CD4-positive, alpha-beta T cell treated with Interleukin-6 for 4 hours (primary cell): Measurements from ENCODE around the gene ECHDC3.

Source experiments
- DNase-seq: peaks from one replicate; pipeline ENCODE4 v3.0.0-alpha.2; 2020; ENCODE audit warnings: mixed read lengths

The ECHDC3 gene

GRCh38 chr10:11787374-11787773 is 45.2 kb downstream of the ECHDC3 start:
- DNase-seq: no peak

- no peak for DNase-seq
Measured at GRCh38 chr10:11787846-11788245, 45.7 kb downstream of the ECHDC3 start.

DNA sequence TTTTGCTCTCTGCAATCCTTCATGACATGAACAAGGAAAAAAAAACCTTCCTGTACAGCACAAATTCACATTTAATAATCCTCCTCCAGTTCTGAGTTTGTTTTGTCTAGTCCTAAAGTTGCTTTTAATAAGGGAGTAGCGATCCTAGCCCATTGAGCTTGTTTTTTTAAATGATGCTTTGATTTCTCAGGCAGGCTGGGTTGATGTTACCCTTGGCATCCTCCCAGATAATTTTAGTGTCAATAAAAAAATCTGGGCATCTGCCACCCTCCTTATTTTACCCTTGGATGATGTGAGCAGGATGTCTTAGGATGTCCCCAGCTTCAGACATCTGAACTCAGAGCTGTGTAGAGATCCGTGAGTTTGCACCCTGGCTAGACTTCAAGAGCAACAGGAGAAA is 47.1 kb downstream of the ECHDC3 start:
- DNase-seq: no peak

GRCh38 chr10:11789956-11790355 is 47.8 kb downstream of the ECHDC3 start:
- no peak for DNase-seq

DNA sequence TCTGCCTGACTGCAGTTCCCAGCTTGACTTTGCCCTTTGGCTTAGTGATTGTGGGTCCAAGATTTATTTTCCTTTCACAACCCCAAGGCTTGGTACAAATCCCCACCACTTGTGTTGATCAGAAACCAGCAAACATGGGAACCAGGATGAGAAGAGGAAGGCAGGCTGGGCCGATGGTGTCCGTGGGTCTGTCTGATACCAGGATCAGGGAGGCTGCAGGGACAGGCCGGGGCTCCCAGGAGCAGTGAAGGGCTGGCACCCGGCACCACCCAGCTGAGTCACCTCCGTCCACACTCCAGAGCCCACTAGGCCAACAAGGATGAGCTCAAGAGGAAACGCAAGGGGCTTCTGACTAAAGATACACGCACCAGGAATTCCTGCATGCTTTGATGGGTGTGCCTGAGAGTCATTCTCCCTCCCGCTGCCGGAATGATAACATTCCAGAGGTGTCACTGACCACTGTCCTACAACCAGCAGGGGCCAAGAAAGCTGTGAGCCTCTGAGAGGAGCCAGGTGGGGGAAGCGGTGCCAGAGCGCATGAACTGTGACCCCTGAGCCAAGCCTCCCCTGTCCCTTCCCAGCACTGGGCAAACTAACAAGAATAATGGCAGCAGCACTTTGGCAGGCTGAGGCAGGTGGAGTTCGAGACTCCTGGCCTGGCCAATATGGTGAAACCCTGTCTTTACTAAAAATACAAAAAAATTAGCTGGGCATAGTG is 51.7 kb downstream of the ECHDC3 start:
- no peak for DNase-seq

- no peak for DNase-seq
Measured at GRCh38 chr10:11794566-11794965, 52.4 kb downstream of the ECHDC3 start.

- no peak for DNase-seq
Measured at GRCh38 chr10:11795101-11795920, 53.1 kb downstream of the ECHDC3 start.

GRCh38 chr10:11796474-11796873 is 54.3 kb downstream of the ECHDC3 start:
- DNase-seq: no peak

DNA sequence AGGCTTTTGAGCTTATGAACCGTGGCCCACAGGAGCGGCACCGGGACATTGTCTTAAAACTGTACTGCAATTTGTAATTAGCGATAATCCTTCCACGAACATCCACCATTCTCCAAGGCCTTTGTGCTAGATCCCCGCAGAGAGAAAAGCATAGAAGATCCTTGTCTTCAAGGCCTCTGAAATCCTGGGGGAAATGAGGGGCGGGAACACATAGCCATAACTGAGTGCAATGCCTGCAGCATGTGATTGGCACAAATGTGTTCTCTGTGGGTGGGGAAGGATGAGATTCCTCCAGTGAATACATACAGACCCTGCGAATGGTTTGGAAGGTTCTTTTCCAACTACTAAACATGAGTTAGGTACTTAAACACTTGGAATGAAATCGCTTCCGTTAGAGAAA is 55.1 kb downstream of the ECHDC3 start:
- no peak for DNase-seq

GRCh38 chr10:11797847-11798633 is 55.9 kb downstream of the ECHDC3 start:
- DNase-seq: no peak

DNA sequence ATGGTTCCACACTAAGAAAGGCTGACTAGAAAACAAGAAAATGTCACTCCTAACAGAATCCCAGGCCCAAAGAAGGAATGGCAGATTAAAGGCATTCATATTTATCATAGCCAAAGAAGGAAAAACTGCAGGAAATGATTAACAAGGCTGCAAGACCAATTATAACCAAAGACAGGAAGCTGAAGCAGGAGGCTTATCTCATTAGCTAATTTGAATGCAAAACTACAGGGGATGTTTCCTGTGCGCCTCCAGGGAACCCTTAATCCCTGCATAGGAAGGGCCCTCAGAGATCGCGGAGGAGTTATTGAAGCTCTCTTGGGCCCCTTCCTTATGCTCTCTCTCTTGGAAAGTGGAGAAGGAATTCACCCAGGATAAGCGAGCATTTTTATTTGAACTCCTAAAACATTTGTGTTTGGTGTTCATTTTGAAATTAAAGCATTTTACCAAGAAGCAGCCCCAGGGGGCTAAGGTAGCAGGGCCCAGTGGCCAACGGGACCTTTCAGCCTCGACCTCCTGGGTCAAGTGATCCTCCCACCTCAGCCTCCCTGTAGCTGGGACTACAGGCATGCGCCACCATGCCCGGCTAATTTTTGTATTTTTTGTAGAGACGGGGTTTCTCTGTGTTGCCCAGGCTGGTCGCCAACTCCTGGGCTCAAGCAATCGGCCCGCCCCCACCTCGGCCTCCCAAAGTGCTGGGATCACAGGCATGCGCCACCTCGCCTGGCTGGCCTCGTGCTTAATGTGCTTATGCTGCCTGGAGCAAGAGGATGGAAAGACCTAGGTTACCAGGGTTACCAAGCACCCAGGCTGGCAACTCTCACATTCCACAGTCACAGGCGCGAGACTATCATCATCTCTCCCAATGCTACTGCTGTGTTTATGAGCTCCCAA is 56.9 kb downstream of the ECHDC3 start:
- DNase-seq: no peak

DNA sequence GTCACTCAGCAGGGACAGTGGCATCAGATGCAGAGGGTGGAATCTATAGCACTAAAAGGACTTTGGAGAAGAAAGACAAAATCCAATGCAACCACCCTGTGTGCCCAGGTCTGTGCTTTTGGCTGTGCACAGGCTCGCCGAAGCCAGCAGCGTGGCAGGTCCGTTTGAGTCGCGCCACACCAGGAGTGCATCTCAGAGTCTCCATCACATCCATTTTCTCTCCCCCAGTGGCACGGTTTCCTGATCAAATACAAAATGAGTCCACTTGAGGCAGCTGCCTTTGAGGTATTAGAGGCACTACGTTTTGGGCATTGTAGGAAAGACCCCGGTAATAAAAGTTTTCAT is 57.5 kb downstream of the ECHDC3 start:
- no peak for DNase-seq

GRCh38 chr10:11804336-11804735 is 62.2 kb downstream of the ECHDC3 start:
- DNase-seq: no peak

- no peak for DNase-seq
Measured at GRCh38 chr10:11805792-11806191, 63.6 kb downstream of the ECHDC3 start.

GRCh38 chr10:11806706-11807105 is 64.5 kb downstream of the ECHDC3 start:
- DNase-seq: no peak

- DNase-seq: no peak
Measured at GRCh38 chr10:11808808-11809207, 66.6 kb downstream of the ECHDC3 start.

GRCh38 chr10:11810313-11810766 is 68.2 kb downstream of the ECHDC3 start:
- no peak for DNase-seq

DNA sequence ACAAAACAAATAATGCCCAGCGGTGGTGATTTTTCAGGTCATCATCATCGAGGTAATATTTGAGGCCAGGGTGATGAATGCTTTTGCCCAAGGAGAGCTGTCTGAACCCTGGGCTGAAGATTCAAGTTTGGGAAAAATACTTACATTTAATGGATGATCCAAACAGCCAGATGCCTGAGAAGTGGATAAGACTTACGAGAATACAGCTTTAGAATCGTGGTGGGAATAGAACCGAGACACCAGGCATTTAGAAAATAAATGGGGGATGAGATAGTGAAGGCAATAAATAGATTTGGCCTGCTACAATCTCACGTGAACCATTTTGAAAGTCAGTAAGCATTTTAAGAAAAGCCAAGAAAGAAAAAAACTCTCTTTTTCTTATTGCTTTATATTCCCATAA is 68.8 kb downstream of the ECHDC3 start:
- DNase-seq: no peak

DNA sequence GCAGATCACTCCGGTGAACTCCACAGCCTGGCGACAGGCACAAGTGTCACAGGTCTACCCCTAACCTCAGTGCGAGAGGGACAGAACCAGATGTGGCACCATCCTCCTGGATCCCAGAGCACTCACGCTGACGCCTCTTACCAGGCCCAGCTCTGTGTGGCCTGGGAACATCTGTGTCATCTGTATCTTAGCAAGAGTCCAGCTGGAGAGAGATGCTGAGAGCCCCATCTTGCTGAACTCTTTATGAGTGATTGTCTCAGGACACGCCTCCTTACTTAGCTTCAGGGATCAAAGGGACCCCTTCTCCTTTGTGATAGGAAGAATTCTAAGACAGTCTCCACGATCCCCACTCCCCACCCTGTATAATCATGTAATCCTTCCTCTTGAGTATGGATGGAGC is 71.0 kb downstream of the ECHDC3 start:
- DNase-seq: no peak
